Globus pallidus (tissue), 1 donor: ENCODE results near the gene HDAC4.

ENCODE experiments used
- DNase-seq: peaks from one replicate; pipeline ENCODE4 v3.0.0-alpha.2; 2015; ENCODE audit warnings: low spot score

HDAC4 gene

GRCh38 chr2:239140346-239141020, 260.3 kb downstream of the HDAC4 start:
- DNase-seq = no peak

GRCh38 chr2:239139566-239139965, 261.3 kb downstream of the HDAC4 start:
- no peak for DNase-seq

GRCh38 chr2:239139101-239139500, 261.7 kb downstream of the HDAC4 start:
- DNase-seq = no peak

- DNase-seq = no peak
These were observed 262.2 kb downstream of the HDAC4 start for GRCh38 chr2:239138610-239139009.

GRCh38 chr2:239137898-239138283, 262.9 kb downstream of the HDAC4 start:
- DNase-seq = no peak

GRCh38 chr2:239137165-239137897, 263.5 kb downstream of the HDAC4 start:
- no peak for DNase-seq

- no peak for DNase-seq
These were observed 264.1 kb downstream of the HDAC4 start for GRCh38 chr2:239136762-239137161.

- no peak for DNase-seq
These were observed 264.6 kb downstream of the HDAC4 start for GRCh38 chr2:239136203-239136602.

GRCh38 chr2:239135531-239135930, 265.3 kb downstream of the HDAC4 start:
- DNase-seq = no peak

- DNase-seq = no peak
These were observed 266.8 kb downstream of the HDAC4 start for GRCh38 chr2:239133945-239134570.

GRCh38 chr2:239132786-239133185, 268.0 kb downstream of the HDAC4 start:
- no peak for DNase-seq

- peak; percentile 70 for DNase-seq
These were observed 268.6 kb downstream of the HDAC4 start for GRCh38 chr2:239132156-239132709.

- DNase-seq = peak; percentile 91
These were observed 269.3 kb downstream of the HDAC4 start for GRCh38 chr2:239131521-239131920.

GRCh38 chr2:239130786-239131325, 270.0 kb downstream of the HDAC4 start:
- no peak for DNase-seq

- no peak for DNase-seq
These were observed 270.8 kb downstream of the HDAC4 start for GRCh38 chr2:239130041-239130440.

- no peak for DNase-seq
These were observed 271.5 kb downstream of the HDAC4 start for GRCh38 chr2:239129147-239129920.

- no peak for DNase-seq
These were observed 272.1 kb downstream of the HDAC4 start for GRCh38 chr2:239128706-239129105.

- DNase-seq = no peak
These were observed 273.3 kb downstream of the HDAC4 start for GRCh38 chr2:239127513-239127912.

GRCh38 chr2:239125726-239126675, 274.8 kb downstream of the HDAC4 start:
- no peak for DNase-seq

- no peak for DNase-seq
These were observed 276.5 kb downstream of the HDAC4 start for GRCh38 chr2:239124152-239124899.
